GM18505 (cell line): ENCODE measurements around the gene PHF21B.
"Not testable (repeated sequence)": the region's sequence is repeated elsewhere in the genome, so short reads cannot be mapped to it uniquely, and the experiment has no call there.

Experiments used
- ATAC-seq: cut with Tn5 transposase; IDR thresholded peaks from one replicate; pipeline ENCODE4 v1.9.1; 2021; ENCODE audit not compliant: unreplicated experiment
- POLR2A ChIP-seq: IDR thresholded peaks from 4 replicates; pipeline ENCODE4 v1.6.1; 2011; ENCODE audit warnings: borderline replicate concordance; ENCODE audit not compliant: insufficient read depth, insufficient read length; ENCODE audit errors: extremely low read depth

PHF21B gene

DNA sequence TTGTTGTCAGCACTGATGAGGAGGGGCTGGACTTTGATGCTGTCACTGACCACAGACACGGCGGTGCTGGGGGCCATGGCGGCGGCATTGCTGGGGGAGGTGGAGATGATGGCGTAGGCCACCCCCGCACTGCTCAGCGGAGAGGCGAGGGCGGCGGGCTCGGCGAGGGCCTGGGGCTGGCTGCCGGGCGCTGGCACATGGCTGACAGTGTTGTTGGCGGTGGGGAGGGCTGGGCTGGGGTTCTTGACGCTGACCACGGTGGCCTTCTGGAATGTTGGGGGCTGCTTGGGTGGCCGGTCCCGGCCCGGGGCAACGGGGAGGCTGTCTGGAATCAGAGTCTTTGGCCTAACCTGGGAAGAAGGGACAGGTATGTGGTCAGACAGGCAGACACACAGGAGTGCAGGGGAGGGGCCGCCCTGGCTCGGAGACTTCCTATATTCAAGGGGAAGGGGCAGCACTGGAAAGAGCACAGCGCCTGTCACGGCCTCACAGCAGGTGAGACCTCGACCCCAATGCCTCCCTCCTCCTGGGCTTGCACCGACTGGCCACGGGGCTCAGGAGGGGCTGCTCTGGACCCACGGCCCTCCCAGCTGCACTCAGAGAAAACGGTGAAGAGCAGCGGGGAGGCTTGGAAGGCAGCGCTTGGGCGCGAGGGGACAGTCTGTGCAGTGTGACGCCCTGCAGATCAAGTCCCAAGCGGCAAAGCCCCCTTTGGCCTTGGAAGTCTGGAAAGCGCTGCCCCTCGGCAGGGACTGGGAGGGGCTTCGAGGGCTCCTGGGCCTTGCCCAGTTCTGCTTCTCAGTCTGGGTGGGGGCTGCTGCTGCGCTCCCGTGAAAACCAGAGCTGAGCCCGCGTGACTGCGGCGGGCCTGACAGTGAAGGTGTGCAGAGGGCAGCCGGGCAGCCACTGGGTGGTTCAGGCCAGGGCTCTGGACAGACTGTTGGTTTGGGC is 93.2 kb downstream of the PHF21B start:
- no peak for ATAC-seq
- no peak for TF ChIP-seq POLR2A

DNA sequence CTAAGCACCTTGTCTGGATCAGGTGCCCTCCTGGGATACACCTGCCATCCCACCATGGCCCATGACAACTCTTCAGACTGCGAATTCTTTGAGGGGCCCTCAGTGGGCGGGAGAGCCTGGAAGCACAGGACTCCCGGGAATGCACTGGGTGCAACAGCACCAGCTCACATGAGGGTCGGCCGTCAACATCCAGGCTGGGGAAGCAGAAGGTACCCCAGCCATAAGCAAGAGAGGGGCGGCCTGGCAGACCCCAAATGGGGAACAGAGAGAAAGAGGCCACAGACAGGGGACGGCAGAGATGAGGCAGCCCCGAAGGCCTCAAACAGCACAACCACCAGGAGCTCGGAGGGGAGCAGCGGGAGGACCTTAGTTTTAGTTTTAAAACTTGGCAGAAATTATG is 94.4 kb downstream of the PHF21B start:
- no peak for ATAC-seq
- TF ChIP-seq POLR2A: no peak

DNA sequence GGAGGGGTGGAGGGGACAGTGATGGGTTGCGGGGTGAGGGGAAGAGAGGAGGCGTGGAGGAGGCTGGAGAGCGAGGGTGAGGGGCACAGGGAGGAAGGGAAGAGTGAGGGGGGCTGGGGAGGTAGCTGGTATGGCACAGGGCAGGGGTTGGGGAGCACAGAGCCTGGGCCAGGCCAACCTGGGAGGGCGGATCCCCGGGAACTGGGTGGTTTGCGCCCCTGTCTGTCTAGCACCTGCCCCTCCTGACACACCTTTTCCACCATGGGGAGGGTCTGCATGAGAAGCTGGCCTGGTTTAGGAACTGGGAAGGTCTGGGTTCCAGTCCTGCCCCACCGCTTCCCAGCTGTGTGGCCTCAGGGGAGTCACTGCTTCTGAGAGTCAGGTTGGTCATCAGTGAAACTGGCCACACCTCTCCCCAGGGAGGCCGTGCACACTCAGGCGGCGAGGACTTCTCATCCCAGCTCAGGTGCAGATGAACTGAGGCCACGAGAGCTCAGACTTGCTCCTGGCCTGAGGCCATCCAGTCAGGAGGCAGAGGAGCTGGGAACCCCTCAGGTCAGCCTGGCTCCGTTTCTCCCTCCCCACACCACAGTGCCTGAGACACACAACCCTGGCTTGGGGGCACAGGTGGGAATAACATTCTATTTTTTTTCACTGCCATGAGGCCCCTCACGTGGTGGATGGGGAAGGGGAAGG is 95.6 kb downstream of the PHF21B start:
- ATAC-seq: no peak
- TF ChIP-seq POLR2A: no peak

DNA sequence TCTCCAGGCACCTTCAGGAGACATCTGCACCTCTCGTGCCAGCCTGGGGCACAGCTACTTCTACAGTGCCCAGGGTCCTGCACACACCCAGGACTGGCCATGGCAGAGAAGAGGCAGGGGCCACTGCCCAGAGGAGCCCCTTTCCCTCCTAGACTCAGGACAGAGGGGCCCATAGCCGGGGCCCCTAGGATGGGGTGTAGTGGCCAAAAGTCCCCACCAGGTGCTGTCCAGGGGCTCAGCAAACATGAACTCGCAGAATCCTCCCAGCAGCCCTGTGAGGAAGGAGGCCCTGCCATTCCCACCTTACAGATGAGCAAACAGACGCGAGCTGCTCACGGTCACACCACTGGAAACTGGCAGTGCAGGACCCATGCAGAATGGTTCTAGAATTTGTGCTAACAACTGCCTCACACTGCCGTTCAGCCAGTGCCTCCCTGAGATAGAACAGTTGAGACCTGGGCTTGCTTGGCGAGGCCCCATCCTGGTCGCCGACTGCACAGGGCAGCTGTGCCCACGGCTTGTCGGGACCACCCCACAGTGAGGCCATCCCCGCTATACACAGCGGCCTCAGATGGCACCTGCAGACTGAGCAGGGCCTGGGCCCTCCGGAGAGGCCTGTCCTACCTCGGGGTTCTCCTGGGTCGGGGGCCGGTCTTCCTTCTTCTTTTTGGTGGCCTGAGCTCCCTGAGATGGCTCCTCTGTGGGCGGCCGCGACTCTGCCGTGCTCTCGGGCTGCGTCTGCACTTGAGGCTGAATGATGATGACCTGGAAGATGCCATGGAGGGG is 96.4 kb downstream of the PHF21B start:
- no peak for TF ChIP-seq POLR2A

DNA sequence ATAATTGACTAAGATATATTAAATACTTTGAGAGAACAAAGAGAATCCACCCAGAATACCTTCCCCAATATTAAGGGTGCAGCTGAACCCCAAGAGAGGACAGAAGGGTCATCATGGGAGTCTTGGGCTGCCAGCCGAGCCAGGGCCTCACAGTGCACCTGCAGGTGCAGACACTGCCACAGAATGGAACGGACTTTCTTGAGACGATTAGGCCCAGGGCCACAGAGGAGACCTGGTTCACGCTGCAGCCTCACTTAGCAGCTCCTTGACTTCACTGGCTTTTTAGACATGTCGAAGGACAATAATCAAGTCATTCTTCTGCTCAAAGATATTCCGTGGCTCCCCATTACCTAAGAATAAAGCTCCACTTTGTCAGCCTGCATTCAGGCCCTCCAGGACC is 100.6 kb downstream of the PHF21B start:
- ATAC-seq: no peak
- TF ChIP-seq POLR2A: no peak

More for the DNA sequence above, 96.4 kb downstream of the PHF21B start:
- no peak for ATAC-seq

DNA sequence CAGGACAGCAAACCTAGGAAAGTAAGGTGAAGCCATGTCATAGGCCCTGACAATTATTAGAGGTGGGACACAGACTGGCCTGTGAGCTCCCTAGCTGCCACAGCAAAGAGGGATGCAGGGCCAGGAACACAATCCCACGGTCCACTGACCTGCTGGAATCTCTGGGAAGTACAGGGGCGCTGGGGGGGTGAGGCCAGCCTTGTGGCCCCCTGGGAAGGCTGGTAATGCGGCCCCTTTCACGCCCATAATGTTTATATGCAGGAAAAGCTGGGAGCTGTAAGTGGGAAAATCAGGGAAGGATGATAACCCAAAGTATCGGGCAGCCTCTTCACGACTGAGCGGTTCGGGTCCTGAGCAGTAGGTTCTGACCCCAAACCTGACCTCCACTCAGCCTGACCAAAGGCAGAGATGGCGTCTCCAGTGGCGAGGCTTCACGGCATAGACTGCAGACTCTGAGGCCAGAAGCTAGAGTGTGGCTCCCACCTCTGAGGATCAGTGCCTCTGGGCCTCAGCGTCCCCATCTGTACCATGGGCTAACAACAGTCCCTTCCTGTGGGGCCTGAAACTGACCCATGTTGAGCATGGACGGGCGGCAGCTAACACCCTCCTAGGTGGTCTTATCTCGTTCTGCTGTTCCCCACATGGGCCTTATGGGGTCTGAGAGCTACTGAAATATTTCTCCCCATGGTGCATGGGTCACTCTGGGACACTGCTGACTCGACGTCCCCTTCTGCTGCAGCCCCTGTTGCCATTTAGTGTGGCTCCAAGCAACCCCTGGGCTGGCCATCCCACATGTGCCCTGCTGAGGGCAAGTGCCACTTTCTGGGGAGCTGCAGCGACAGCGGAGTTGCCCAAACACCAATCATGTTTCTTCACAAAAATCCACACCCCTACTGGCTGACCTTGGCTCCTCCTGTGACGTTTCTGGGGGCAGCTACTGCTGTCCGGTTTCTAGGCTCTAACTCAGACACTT is 101.8 kb downstream of the PHF21B start:
- TF ChIP-seq POLR2A: no peak
- no peak for ATAC-seq

DNA sequence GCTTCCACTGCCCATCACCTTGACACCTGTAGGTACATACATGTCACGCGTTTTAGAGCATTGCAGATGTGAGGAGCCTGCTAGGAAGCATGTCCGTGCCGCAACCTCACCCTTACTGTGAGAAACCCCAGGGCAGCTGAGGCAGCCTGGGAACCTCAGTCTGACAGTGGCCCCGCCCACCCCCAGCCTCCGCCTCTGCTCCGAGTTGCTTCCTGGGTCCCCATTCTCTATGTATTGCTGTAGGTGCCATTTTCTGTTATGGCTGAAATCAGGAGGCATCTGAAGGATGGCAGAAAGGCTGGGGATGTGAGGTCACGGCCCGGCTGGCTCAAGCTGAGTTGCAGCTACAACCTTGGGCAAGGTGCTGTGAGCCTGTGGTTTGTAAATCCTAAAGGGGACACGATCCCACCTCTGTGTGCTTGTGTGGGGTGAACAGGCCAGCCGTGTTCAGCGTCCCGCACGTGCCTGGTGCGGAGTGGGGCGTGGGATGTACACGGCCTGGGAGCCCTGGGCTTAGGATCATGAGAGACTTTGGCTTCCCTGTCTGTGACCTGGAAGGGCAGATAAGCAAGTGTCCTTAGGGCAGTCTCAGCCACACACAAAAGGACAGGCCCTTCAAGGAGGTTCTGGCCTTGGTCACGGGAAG is 102.7 kb downstream of the PHF21B start:
- no peak for ATAC-seq

DNA sequence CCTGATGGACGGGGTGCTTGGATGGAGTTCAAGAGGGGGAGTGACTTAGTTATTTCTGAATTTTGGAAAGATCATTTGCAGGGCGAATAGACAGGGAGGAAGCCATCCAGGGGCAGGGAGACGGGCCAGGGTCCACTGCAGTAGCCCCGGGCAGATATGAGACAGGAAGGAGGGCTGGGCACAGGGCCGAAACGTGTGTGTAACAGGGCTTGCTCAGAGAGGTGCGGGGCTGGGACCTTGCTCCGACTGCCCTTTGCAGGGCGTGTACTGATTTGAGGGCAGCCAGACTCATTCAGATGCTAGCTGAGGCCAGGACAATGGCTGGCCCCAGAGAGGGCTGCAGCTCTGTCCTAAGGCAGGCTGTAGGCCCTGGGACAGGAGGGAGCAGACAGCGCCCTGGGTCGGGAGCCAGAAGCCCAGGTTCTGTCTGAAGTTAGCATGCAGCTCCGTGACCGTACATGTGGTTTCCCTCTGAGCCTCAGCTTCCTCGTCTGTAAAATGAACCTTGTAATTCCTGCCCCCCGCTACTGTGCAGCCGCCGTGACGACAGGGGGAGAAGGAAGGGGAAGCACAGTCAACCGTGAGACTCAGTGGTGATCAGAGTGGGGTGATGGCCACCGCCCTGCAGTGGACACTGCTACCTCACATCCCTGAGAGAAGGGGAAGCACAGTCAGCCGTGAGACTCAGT is 103.4 kb downstream of the PHF21B start:
- no peak for TF ChIP-seq POLR2A
- no peak for ATAC-seq

More for the DNA sequence above, 102.7 kb downstream of the PHF21B start:
- no peak for TF ChIP-seq POLR2A

DNA sequence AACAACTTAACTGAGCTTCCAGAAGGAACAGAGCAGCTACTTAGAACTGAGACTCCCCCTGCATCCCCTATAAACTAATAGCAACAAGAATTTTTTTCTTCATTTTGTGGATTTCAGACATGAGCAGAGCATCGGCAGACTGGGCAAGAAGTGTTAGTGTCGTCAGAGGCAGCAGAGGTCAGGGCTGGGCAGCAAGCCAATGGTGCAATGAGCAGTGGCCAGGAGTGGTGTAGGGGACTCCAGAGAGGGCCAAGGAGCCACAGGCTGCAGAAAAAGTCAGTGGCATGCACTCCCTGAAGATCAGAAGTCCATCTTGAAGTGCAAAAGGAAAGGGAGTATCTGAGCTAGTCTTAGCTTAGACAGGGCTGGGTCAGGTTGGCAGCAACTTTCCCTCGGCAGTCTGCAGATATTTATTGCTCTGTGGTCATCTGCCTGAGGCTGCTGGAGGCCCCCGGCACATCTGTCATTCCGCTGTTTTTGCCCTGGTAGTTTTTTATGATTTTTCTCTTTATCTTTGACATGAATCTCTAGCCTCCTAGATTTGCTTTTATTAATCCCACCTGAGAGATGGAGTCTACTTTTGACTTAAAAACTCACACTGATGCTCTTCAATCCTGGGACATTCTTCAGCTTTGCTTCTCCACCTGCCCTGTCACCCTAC is 105.2 kb downstream of the PHF21B start:
- not testable (repeated sequence) for ATAC-seq

DNA sequence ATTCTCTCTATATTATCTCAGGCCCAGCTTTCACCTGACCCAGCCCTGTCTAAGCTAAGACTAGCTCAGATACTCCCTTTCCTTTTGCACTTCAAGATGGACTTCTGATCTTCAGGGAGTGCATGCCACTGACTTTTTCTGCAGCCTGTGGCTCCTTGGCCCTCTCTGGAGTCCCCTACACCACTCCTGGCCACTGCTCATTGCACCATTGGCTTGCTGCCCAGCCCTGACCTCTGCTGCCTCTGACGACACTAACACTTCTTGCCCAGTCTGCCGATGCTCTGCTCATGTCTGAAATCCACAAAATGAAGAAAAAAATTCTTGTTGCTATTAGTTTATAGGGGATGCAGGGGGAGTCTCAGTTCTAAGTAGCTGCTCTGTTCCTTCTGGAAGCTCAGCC is 106.6 kb downstream of the PHF21B start:
- not testable (repeated sequence) for ATAC-seq

DNA sequence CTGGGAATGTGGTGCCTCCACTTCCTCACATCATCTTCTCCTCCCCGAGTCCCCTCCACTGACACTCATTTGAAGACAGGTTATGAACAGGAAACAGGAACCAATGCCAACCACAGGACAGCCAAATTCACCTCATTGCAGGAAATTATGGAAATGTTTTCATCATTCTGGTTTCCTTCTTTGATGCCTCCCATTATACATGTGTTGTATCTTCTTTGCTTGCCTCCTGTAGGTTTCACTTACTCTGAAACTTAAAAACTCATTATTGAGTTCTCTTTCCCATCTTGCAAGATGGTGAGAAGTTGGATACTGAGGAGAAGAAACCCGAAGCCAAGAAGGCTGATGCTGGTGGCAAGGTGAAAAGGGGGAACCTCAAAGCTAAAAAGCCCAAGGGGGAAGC is 108.5 kb downstream of the PHF21B start:
- ATAC-seq: no peak
- TF ChIP-seq POLR2A: no peak
